ENCODE data around the gene MAPK10.

MAPK10 gene

GRCh38 chr4:86278126-86278525 lies 81.7 kb downstream of the MAPK10 start:
- no peak for DNase-seq (ENCODE audit: low read depth)

- DNase-seq (ENCODE audit: low read depth) = no peak
Measured at GRCh38 chr4:86274642-86275041, 85.2 kb downstream of the MAPK10 start.

- no peak for DNase-seq (ENCODE audit: low read depth)
Measured at GRCh38 chr4:86272669-86273068, 87.2 kb downstream of the MAPK10 start.

GRCh38 chr4:86271057-86271456 lies 88.8 kb downstream of the MAPK10 start:
- no peak for DNase-seq (ENCODE audit: low read depth)

- DNase-seq (ENCODE audit: low read depth) = no peak
Measured at GRCh38 chr4:86269354-86269753, 90.5 kb downstream of the MAPK10 start.

GRCh38 chr4:86264241-86264640 lies 95.6 kb downstream of the MAPK10 start:
- DNase-seq (ENCODE audit: low read depth) = no peak

- no peak for DNase-seq (ENCODE audit: low read depth)
Measured at GRCh38 chr4:86261636-86262035, 98.2 kb downstream of the MAPK10 start.

GRCh38 chr4:86256086-86256485 lies 103.8 kb downstream of the MAPK10 start:
- DNase-seq (ENCODE audit: low read depth) = no peak

- no peak for DNase-seq (ENCODE audit: low read depth)
Measured at GRCh38 chr4:86250619-86251018, 109.2 kb downstream of the MAPK10 start.

GRCh38 chr4:86250006-86250405 lies 109.8 kb downstream of the MAPK10 start:
- DNase-seq (ENCODE audit: low read depth) = no peak

GRCh38 chr4:86249074-86249473 lies 110.8 kb downstream of the MAPK10 start:
- no peak for DNase-seq (ENCODE audit: low read depth)

- DNase-seq (ENCODE audit: low read depth) = no peak
Measured at GRCh38 chr4:86247906-86248305, 111.9 kb downstream of the MAPK10 start.

GRCh38 chr4:86247320-86247719 lies 112.5 kb downstream of the MAPK10 start:
- DNase-seq (ENCODE audit: low read depth) = no peak

- no peak for DNase-seq (ENCODE audit: low read depth)
Measured at GRCh38 chr4:86243750-86244149, 116.1 kb downstream of the MAPK10 start.

- no peak for DNase-seq (ENCODE audit: low read depth)
Measured at GRCh38 chr4:86242677-86243076, 117.2 kb downstream of the MAPK10 start.

GRCh38 chr4:86235549-86235948 lies 124.3 kb downstream of the MAPK10 start:
- no peak for DNase-seq (ENCODE audit: low read depth)

- DNase-seq (ENCODE audit: low read depth) = no peak
Measured at GRCh38 chr4:86233681-86234080, 126.2 kb downstream of the MAPK10 start.

GRCh38 chr4:86233090-86233489 lies 126.8 kb downstream of the MAPK10 start:
- no peak for DNase-seq (ENCODE audit: low read depth)

- no peak for DNase-seq (ENCODE audit: low read depth)
Measured at GRCh38 chr4:86223472-86223871, 136.4 kb downstream of the MAPK10 start.

GRCh38 chr4:86221002-86221401 lies 138.9 kb downstream of the MAPK10 start:
- no peak for DNase-seq (ENCODE audit: low read depth)

- no peak for DNase-seq (ENCODE audit: low read depth)
Measured at GRCh38 chr4:86220121-86220520, 139.7 kb downstream of the MAPK10 start.

GRCh38 chr4:86218746-86219473 lies 140.9 kb downstream of the MAPK10 start:
- DNase-seq (ENCODE audit: low read depth) = no peak

- DNase-seq (ENCODE audit: low read depth) = no peak
Measured at GRCh38 chr4:86203176-86203575, 156.7 kb downstream of the MAPK10 start.

GRCh38 chr4:86185659-86186058 lies 174.2 kb downstream of the MAPK10 start:
- no peak for DNase-seq (ENCODE audit: low read depth)
